Fibroblast of gingiva (primary cell): ENCODE data around the gene LNX1.

ENCODE experiments used
- DNase-seq: peaks from one replicate; pipeline ENCODE4 v3.0.0-alpha.2; 2011; ENCODE audit warnings: low read depth

The LNX1 gene

GRCh38 chr4:53534684-53535083 lies 56.6 kb downstream of the LNX1 start:
- no peak for DNase-seq

- no peak for DNase-seq
Measured at GRCh38 chr4:53532521-53532920, 58.8 kb downstream of the LNX1 start.

GRCh38 chr4:53531585-53532224 lies 59.6 kb downstream of the LNX1 start:
- no peak for DNase-seq

GRCh38 chr4:53529025-53529424 lies 62.3 kb downstream of the LNX1 start:
- no peak for DNase-seq

- no peak for DNase-seq
Measured at GRCh38 chr4:53527930-53528329, 63.4 kb downstream of the LNX1 start.

- no peak for DNase-seq
Measured at GRCh38 chr4:53527326-53527725, 64.0 kb downstream of the LNX1 start.

- DNase-seq, result no peak
Measured at GRCh38 chr4:53522334-53522733, 69.0 kb downstream of the LNX1 start.

- no peak for DNase-seq
Measured at GRCh38 chr4:53520116-53520515, 71.2 kb downstream of the LNX1 start.

GRCh38 chr4:53518807-53519206 lies 72.5 kb downstream of the LNX1 start:
- no peak for DNase-seq

GRCh38 chr4:53515076-53515475 lies 76.2 kb downstream of the LNX1 start:
- DNase-seq, result no peak

- DNase-seq, result no peak
Measured at GRCh38 chr4:53514509-53514908, 76.8 kb downstream of the LNX1 start.

GRCh38 chr4:53512608-53513007 lies 78.7 kb downstream of the LNX1 start:
- DNase-seq, result no peak

GRCh38 chr4:53511014-53511413 lies 80.3 kb downstream of the LNX1 start:
- DNase-seq, result peak; percentile 41

GRCh38 chr4:53510321-53510720 lies 81.0 kb downstream of the LNX1 start:
- peak; percentile 39 for DNase-seq

- peak; percentile 80 for DNase-seq
Measured at GRCh38 chr4:53508446-53508845, 82.8 kb downstream of the LNX1 start.

GRCh38 chr4:53507671-53508286 lies 83.5 kb downstream of the LNX1 start:
- DNase-seq, result peak; percentile 87

GRCh38 chr4:53507058-53507457 lies 84.2 kb downstream of the LNX1 start:
- DNase-seq, result no peak

GRCh38 chr4:53505947-53506346 lies 85.3 kb downstream of the LNX1 start:
- peak; percentile 15 for DNase-seq

GRCh38 chr4:53502094-53502493 lies 89.2 kb downstream of the LNX1 start:
- DNase-seq, result no peak

GRCh38 chr4:53501561-53501960 lies 89.7 kb downstream of the LNX1 start:
- DNase-seq, result peak; percentile 29

GRCh38 chr4:53500546-53500945 lies 90.7 kb downstream of the LNX1 start:
- DNase-seq, result no peak

GRCh38 chr4:53499791-53500190 lies 91.5 kb downstream of the LNX1 start:
- DNase-seq, result no peak

- no peak for DNase-seq
Measured at GRCh38 chr4:53498706-53499105, 92.6 kb downstream of the LNX1 start.
